NB4 (cell line): ENCODE results near the gene PROX1.

Experiments
- CTCF ChIP-seq: IDR thresholded peaks from one replicate; pipeline ENCODE4 v1.5.1; 2012; ENCODE audit warnings: low read depth, low read length
- MYC ChIP-seq: IDR thresholded peaks from 2 replicates; pipeline ENCODE4 v1.6.1; 2011; ENCODE audit warnings: low read depth, low read length
- POLR2A ChIP-seq: IDR thresholded peaks from 2 replicates; pipeline ENCODE4 v1.6.1; 2011; ENCODE audit warnings: mild to moderate bottlenecking; ENCODE audit not compliant: insufficient read length; ENCODE audit errors: extremely low read depth

- no peak for TF ChIP-seq CTCF
- TF ChIP-seq MYC: no peak
- no peak for TF ChIP-seq POLR2A
These were observed 14.6 kb upstream of the PROX1 start for GRCh38 chr1:213973129-213973528.
